Astrocyte of the spinal cord (primary cell): ENCODE measurements around the gene PER2.

Source experiments
- DNase-seq: peaks from one replicate; pipeline ENCODE4 v3.0.0; 2011; ENCODE audit warnings: low read depth, low spot score
- H3K4me3 ChIP-seq: 2 replicates; pipeline ENCODE4 v1.5.1; 2011; ENCODE audit warnings: low read depth, mild to moderate bottlenecking, low read length, moderate library complexity
- CTCF ChIP-seq: IDR thresholded peaks from 2 replicates; pipeline ENCODE4 v1.5.1; 2012; ENCODE audit warnings: low read depth, mild to moderate bottlenecking, low read length, inconsistent platforms
- in situ Hi-C: cut with HindIII; loops from 2 replicates; pipeline ENCODE4 v1.10.0; 2017; ENCODE audit warnings: low sequenced_read_pairs

PER2 gene

DNA sequence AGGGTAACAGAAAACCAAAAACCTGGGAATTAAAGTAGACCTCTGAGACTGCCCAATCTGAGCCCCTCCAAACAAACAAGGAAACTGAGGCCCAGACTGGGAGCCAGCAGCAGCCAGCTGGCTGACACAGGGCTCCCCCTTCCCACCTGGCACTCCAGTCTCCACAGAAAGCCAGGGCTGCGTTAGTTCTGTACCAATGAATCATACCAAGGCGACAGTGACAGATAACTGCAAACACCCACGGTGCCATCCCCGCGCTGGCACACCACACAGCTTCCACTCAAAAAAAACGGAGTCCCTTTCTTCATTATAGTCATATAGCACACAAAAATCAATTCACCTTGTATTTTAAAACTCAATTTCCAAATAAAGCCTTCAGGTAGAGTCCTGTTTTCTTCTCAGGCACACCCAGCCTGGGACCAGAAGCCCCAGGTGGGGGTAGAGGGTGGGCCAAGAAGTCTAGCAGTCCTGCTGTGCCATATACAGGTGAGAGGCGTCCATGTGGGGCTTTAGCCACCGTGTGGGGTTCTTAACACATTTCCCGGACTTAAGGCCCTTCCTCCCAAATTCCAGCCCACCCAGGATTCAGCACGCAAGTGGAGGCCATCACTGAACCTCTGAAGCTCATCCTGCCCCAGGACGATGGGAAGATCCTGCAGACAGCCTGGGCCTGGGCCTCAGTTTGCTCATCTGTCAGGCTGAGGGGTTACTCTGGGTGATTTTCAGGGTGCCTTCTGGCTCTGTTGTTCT lies 1.2 kb downstream of the PER2 start:
- TF ChIP-seq CTCF = no peak
- in situ Hi-C loops = no loop called here
- peak overlapping the region; percentile 72 for H3K4me3 ChIP-seq
- peak; percentile 10 for DNase-seq

DNA sequence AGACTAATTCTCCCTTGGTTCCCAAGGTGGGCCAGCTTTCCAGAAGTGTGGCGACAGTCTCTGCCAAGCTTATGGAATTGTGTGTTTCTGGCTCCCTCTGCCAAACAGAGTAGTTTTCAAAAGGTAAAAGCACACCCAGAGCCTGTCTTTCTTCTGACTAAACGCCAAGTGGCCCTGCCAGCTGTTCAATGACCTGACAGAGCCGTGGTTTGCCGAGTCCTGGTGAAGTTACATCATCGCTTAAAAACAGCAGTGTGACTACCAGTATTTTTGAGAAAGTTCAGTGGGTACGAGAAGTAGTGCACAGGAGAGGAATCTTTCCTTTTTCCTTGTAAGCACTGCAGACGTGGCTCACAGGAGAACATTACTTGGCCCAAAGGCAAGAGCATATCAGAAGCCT lies 1.9 kb downstream of the PER2 start:
- H3K4me3 ChIP-seq = no peak overlapping the region
- DNase-seq = peak; percentile 88
- TF ChIP-seq CTCF = no peak
- in situ Hi-C loops = no loop called here

DNA sequence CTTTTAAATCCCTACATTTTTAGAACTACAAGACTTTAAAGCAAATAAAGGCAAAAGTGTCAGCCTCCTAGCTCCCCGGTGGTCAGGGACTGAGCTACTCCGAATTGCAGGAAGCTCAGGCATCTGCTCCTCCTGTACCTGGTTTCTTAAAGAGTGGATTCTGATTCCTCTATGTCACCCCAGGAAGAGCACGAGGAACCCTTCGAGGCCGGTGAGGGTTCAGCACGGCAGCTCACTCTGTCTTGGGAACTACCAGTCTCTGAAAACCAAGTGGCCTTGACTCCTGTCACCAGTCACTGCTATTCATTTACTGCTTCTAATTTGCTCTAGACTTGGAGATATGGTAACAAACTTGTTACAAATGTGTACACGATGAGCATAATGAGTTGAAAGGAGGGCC lies 2.3 kb downstream of the PER2 start:
- in situ Hi-C loops = no loop called here
- no peak for DNase-seq
- H3K4me3 ChIP-seq = no peak overlapping the region
- TF ChIP-seq CTCF = no peak

DNA sequence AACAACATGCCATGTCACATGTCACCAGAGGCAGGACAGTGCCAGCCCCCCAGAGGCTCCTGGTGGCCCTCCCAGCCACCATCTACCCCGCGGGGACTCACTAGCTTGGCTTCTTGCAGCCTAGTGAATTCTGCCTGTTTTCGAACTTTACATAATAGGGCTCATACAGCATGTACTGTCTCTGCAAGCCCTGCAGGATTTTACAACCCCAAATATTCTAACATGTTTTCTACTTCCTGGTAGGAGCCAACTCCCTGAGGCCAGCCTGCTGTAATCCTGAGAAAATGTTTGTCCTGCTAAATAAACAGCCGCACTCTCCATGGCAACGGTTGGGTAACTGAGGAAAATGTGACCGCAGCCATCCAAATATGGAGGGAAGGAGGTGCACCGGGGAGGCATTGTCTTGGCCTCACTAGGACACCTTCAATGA lies 2.7 kb downstream of the PER2 start:
- in situ Hi-C loops = no loop called here
- DNase-seq = peak; percentile 96
- H3K4me3 ChIP-seq = no peak overlapping the region
- no peak for TF ChIP-seq CTCF

DNA sequence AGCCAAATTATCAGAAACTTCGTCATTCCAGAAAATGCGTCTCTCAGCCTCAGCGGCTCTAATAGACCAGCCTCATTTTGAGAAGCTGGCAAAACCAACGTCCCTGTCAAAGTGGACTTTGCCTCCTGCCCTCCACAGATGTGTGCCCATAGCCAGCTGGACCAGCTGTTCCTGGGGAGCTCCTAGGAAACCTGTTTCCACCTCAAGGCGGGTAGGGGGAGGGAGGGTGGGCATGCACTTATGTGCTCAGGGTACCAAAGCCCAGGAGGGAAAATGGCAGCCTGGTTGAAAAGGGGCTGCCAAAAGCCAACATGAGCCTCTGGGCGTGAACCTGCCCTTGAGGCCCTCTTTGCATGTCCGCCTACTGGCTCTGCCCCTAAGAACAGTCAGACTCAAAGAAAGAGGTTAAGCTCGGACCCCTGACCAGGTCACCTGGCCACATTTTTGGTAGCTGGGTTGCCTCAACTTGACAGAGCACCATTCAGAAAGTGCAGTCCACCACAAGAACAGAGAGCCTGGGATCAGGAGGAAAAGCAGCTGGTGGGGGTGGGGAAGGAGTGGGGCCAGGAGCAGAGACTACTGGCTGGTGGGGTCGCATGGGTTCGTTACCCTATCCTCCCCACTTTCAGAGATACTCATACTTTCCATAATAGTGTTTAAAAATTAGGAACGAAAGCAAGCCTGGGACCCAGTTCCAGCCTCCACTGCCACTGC lies 3.5 kb downstream of the PER2 start:
- in situ Hi-C loops = no loop called here
- DNase-seq = no peak
- H3K4me3 ChIP-seq = no peak overlapping the region
- TF ChIP-seq CTCF = no peak

GRCh38 chr2:238282861-238283738 lies 5.3 kb downstream of the PER2 start:
- no peak for DNase-seq
- no peak overlapping the region for H3K4me3 ChIP-seq
- in situ Hi-C loops = no loop called here
- TF ChIP-seq CTCF = no peak
